ENCODE measurements around the gene CYB561. TPM values are rescaled to one million over a fixed set of nuclear protein-coding genes. Genes with fewer than 3 reads are reported as not detected.
A peak's percentile ranks its signal among the peaks of the same experiment; 100 is the strongest.

The CYB561 gene
- total and polyA plus RNA-seq, 9 of the 15 experiments (the other 6 are each of a cell fraction or from before 2014, with no cell fraction given), result 4.0 to 30.8 (median 17.4) TPM

DNA sequence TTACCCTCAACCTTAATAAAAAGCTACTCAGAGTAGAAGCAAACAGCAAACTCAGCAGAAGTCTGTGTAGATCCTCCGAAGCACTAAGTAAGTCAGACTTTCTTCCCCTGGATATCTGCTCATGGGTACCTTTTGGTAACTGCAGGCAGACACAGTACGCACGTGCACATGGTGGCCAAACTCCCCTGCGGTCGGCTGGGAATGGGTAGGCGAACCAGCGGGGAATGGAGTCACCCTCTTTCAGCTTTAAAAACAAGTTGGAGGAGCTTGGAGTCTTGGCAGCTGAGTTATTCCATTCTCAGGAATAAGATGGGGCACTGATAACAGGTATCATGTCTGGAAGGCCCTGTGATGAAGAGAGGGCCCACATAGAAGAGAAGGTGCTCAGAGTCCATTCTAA, 16.3 kb downstream of the CYB561 start:
- intact Hi-C loops (cut with micrococcal nuclease), result loop anchor here (5.0 to 10.0 kb wide), 3 partner anchors 123 to 415 kb away; partner anchors contain the start of genes DCAF7 and SMARCD2
- 86% methylated on average over 6 of the region's 7 CpGs for WGBS (ENCODE audit: insufficient coverage, low coverage, missing lambda C conversion rate)

GRCh38 chr17:63426917-63427308, 19.2 kb downstream of the CYB561 start:
- DNase-seq (ENCODE audit: extremely low read depth in 1 of 4, low spot score in 3 of 4) (no peak), FAIRE-seq (no peak), ATAC-seq (no peak)
- Histone ChIP-seq H3K4me3 (no peak overlapping the region), H3K27ac (ENCODE audit: extremely low read depth, low read depth, low read length) (no peak overlapping the region), H3K9me1 (ENCODE audit: control insufficient read depth, insufficient read depth, low read length) (no peaks in the 10 kb centered on the region), H3K27me3 (ENCODE audit: control insufficient read depth in 2 of 2, insufficient read depth in 2 of 2, low read length in 2 of 2) (no peaks in the 10 kb centered on the region), H2AFZ (ENCODE audit: low read depth, low read length) (no peak overlapping the region), H3K9me3 (replicated peaks; ENCODE audit: control insufficient read depth, insufficient read depth, low read depth, low read length) (no peaks in the 10 kb centered on the region), H4K20me1 (replicated peaks; ENCODE audit: control insufficient read depth, insufficient read depth, low read length) (no peaks in the 10 kb centered on the region), H3K4me1 (replicated peaks in 1 of 2; ENCODE audit: control insufficient read depth in 2 of 2, insufficient read depth in 2 of 2, low read length in 2 of 2) (peaks cover 9 to 20% of the 10 kb centered on the region in 2 experiments), H3K4me2 (ENCODE audit: insufficient read depth, low read length) (no peak overlapping the region), H3K36me3 (ENCODE audit: control insufficient read depth, insufficient read depth, low read length) (no peaks in the 10 kb centered on the region), H3K9ac (ENCODE audit: insufficient read depth in 1 of 2, low read depth in 2 of 2, low read length in 2 of 2) (no peak overlapping the region), H3K79me2 (ENCODE audit: control insufficient read depth, insufficient read depth, low read length) (no peaks in the 10 kb centered on the region)
- intact Hi-C loops (cut with micrococcal nuclease) (loop anchor here (5.0 kb wide), 1 partner anchor 270 kb away; no protein-coding TSS in a partner anchor), in situ Hi-C loops (cut with MboI) (loop anchor here (25.0 kb wide), 1 partner anchor 410 kb away; the partner anchor contains the start of genes FTSJ3, PSMC5 and SMARCD2)
- TF ChIP-seq SPI1 (IDR thresholded peaks at IDR 0.05; ENCODE audit: borderline replicate concordance, low read depth, low read length) (peak; percentile 58; the same call in 1 of the 2 replicates), GATA2 (CRISPR knock-in tag; IDR thresholded peaks at IDR 0.05) (no peak), RBBP5 (IDR thresholded peaks at IDR 0.05; ENCODE audit: borderline replicate concordance, insufficient read depth, low read length, poor library complexity, severe bottlenecking) (no peak)
- ChIA-PET CTCF (ENCODE audit: low intra/inter-chr PET ratio) (interaction anchor here (3.5 to 4.3 kb wide), 2 partner anchors 52 to 185 kb away, joined by 35 to 36 read pairs; partner anchors contain the start of gene ACE), POLR2A (interaction anchor here (0.6 to 2.4 kb wide), 4 partner anchors 16 to 182 kb away, joined by 3 to 13 read pairs (median 4); no protein-coding TSS in a partner anchor)
- WGBS (ENCODE audit: insufficient coverage, low coverage, missing lambda C conversion rate), result 61% methylated on average over 2 of the region's 2 CpGs
- no TSS peak for BruUV-seq (replicated peaks)

More for the DNA sequence above, 16.3 kb downstream of the CYB561 start:
- no peak for ATAC-seq
- Histone ChIP-seq H3K79me2 (ENCODE audit: control insufficient read depth, insufficient read depth, low read length) (no peaks in the 10 kb centered on the region), H3K4me1 (replicated peaks in 1 of 2; ENCODE audit: control insufficient read depth in 2 of 2, insufficient read depth in 2 of 2, low read length in 2 of 2) (peaks cover 34 to 41% of the 10 kb centered on the region in 2 experiments), H3K4me2 (ENCODE audit: insufficient read depth, low read length) (no peak overlapping the region), H3K36me3 (ENCODE audit: control insufficient read depth, insufficient read depth, low read length) (peaks cover 12% of the 10 kb centered on the region; the same call in 1 of the 3 replicates), H3K4me3 (no peak overlapping the region), H3K9ac (ENCODE audit: insufficient read depth in 1 of 2, low read depth in 2 of 2, low read length in 2 of 2) (no peak overlapping the region), H4K20me1 (replicated peaks; ENCODE audit: control insufficient read depth, insufficient read depth, low read length) (no peaks in the 10 kb centered on the region), H3K27me3 (ENCODE audit: control insufficient read depth in 2 of 2, insufficient read depth in 2 of 2, low read length in 2 of 2) (no peaks in the 10 kb centered on the region), H3K9me3 (replicated peaks; ENCODE audit: control insufficient read depth, insufficient read depth, low read depth, low read length) (no peaks in the 10 kb centered on the region), H3K9me1 (ENCODE audit: control insufficient read depth, insufficient read depth, low read length) (peaks cover 3% of the 10 kb centered on the region), H3K27ac (ENCODE audit: extremely low read depth, low read depth, low read length) (no peak overlapping the region), H2AFZ (ENCODE audit: low read depth, low read length) (no peak overlapping the region)
- DNase-seq (ENCODE audit: extremely low read depth in 1 of 4, low spot score in 3 of 4), result no peak
- CTCF ChIA-PET (ENCODE audit: low intra/inter-chr PET ratio), result no interaction called here
- in situ Hi-C loops (cut with MboI), result loop anchor here (25.0 kb wide), 1 partner anchor 408 kb away; the partner anchor contains the start of genes FTSJ3, PSMC5 and SMARCD2
- no peak for TF ChIP-seq ZNF830 (CRISPR knock-in tag; IDR thresholded peaks at IDR 0.05)
- peak; percentile 32; the same call in 1 of the 2 replicates for TF ChIP-seq ZNF316 (IDR thresholded peaks at IDR 0.05)
- no peak for TF ChIP-seq SP2 (IDR thresholded peaks at IDR 0.05; ENCODE audit: extremely low read depth, low read depth, low read length, poor library complexity, severe bottlenecking)
- no peak for TF ChIP-seq CXXC5 (CRISPR knock-in tag; IDR thresholded peaks at IDR 0.05)
- no TSS peak for BruUV-seq (replicated peaks)
- no peak for FAIRE-seq
- POLR2A ChIA-PET, result interaction anchor here (0.6 to 1.3 kb wide), 4 partner anchors 11 to 342 kb away, joined by 3 to 4 read pairs (median 3); no protein-coding TSS in a partner anchor
